ENCODE data around the gene TCEA3.
"Not testable (repeated sequence)": the region's sequence is repeated elsewhere in the genome, so short reads cannot be mapped to it uniquely, and the experiment has no call there.

TCEA3 gene

GRCh38 chr1:23392125-23392855 lies 32.3 kb downstream of the TCEA3 start:
- no peak for DNase-seq (ENCODE audit: low read depth)

GRCh38 chr1:23389837-23390321 lies 34.7 kb downstream of the TCEA3 start:
- no peak for DNase-seq (ENCODE audit: low read depth)

- DNase-seq (ENCODE audit: low read depth): no peak
Observed at GRCh38 chr1:23387494-23387893, 37.1 kb downstream of the TCEA3 start.

DNA sequence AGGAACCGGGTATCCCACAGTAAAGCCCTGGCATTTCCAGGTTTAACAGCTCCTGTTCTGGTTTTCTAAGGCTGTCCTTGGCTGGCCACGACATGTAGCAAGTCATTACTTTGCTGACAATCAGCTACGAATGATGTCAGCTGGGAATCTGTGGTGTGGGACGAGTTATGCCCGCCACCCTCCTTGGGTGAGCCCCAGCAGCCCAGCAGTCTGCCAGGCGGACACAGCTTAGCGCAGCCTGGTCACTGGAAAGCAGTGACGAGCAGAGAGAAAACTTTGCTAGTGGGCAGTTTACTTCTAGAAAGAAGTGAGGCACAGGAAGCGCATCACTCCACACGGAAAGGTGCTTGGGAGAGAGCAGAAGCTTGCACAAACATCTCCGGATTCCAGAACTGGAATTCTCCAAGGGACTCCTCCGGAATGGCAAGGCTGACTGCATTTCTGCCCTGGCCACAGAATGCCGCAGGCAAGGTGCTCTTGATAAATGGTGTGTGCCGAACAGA lies 39.4 kb downstream of the TCEA3 start:
- no peak for DNase-seq (ENCODE audit: low read depth)

- peak; percentile 39 for DNase-seq (ENCODE audit: low read depth)
Observed at GRCh38 chr1:23384312-23385058, 40.1 kb downstream of the TCEA3 start.

GRCh38 chr1:23383577-23384311 lies 40.8 kb downstream of the TCEA3 start:
- no peak for DNase-seq (ENCODE audit: low read depth)

- DNase-seq (ENCODE audit: low read depth): no peak
Observed at GRCh38 chr1:23381233-23381885, 43.2 kb downstream of the TCEA3 start.

GRCh38 chr1:23380719-23381118 lies 43.8 kb downstream of the TCEA3 start:
- no peak for DNase-seq (ENCODE audit: low read depth)

- not testable (repeated sequence) for DNase-seq (ENCODE audit: low read depth)
Observed at GRCh38 chr1:23380236-23380635, 44.3 kb downstream of the TCEA3 start.

DNA sequence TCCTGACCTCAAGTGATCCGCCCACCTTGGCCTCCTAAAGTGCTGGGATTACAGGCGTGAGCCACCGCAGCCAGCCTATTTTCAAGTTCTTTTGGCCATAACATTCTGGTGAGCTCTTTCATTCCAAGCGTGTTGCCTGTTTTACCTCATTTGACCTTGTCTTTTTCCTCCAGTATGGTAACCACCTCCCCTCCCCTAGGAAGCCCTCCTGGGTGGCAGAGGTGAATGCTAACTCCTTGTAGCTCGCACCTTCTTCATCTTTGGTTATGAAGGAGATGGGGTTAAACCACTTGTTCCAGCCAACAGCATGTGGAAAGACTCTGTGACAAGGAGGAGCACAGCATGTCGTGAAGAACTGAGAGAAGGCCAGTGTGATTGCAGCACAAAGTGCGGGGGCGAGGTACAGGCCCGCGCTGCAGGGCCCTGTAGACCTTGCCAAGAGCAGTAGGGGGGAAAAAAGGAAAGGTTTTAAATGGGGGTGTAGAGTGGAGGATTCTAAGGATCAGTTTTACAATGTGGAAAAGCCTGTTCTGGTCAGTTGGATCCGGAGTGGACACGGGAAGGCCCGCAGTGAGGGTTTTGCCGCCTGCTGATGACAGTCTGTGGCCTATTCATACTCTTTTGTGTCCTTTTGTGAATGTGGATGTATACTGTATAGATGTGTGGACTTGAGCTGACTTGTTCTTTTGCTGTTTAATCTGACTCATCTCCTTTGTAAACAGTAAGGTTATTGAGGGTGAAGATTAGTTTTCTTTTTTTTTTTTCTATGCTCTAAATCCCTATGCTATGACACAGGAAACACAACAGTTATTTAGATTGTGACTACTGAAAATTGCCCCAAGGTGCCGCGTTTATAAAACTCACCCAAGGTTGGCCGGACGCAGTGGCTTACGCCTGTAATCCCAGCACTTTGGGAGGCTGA lies 47.4 kb downstream of the TCEA3 start:
- peak; percentile 70 for DNase-seq (ENCODE audit: low read depth)

DNA sequence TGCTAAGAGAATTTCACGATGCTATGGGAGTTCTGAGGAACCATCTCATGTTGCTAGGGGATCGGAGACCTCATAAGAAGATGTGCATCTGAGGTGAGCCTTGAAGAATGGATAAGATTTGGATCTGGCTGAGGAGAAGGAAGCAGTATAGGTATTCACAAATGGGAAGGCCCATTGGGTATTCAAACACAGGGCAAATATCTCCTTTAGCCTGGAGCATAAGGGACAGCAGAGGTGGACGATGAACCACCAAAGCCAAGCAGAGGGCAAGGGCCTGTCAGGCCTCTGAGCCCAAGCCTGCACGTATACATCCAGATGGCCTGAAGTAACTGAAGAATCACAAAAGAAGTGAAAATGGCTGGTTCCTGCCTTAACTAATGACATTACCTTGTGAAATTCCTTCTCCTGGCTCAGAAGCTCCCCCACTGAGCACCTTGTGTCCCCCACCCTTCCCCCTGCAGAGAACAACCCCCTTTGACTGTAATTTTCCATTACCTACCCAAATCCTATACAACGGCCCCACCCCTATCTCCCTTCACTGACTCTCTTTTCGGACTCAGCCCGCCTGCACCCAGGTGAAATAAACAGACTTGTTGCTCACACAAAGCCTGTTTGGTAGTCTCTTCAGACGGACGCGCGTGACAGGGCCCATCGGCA lies 50.3 kb downstream of the TCEA3 start:
- not testable (repeated sequence) for DNase-seq (ENCODE audit: low read depth)

- no peak for DNase-seq (ENCODE audit: low read depth)
Observed at GRCh38 chr1:23371987-23372880, 52.3 kb downstream of the TCEA3 start.

DNA sequence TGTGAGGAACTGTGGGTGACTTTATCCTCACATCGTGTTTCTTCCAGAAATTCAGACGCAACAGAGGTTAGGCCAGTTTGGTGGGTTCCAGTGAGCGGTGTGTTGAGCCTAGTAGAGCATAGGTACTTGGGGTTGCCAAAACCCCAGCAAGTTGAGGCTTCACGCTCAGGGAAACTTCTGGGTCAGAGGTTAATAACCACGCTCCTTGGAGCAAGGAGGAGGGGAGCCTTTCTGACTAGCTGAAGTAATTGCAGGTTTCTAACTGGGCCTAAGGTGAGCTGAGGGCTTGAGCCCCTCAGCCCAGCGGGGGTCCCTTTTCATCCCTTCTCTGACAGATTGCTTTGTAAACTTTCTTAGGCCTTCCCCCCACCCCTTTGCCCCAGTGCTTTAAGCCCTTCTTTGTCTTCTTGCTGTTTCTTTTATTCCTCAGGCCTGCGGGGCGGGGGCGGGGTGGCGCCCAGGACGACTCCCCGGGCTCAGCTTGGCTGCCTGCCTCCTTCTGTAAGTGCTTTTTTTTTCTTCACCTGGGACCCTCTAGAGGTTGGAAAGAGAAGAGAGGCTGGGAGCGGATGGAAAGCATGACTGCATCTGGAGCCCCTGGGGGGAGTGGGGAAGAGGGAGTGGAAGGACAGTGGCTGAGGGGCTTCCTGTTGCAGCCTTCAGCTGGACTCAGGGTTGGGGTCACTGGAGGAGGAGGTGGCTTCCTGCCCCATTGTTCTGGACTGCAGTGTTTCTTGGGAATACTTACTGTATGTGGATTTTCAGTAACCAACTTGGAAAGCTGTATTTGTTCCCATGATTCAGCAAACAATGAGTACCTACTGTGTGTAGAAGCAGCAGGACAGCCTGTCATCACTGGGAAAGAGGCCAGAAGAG lies 53.6 kb downstream of the TCEA3 start:
- peak; percentile 46 for DNase-seq (ENCODE audit: low read depth)

GRCh38 chr1:23370330-23370708 lies 54.2 kb downstream of the TCEA3 start:
- no peak for DNase-seq (ENCODE audit: low read depth)

GRCh38 chr1:23369335-23370013 lies 55.1 kb downstream of the TCEA3 start, which contains the start of gene ZNF436:
TSS of gene ZNF436 (minus strand) at chr1:23369836. CDS start at chr1:23368005, 1,831 bp downstream.
- peak; percentile 77 for DNase-seq (ENCODE audit: low read depth)

DNA sequence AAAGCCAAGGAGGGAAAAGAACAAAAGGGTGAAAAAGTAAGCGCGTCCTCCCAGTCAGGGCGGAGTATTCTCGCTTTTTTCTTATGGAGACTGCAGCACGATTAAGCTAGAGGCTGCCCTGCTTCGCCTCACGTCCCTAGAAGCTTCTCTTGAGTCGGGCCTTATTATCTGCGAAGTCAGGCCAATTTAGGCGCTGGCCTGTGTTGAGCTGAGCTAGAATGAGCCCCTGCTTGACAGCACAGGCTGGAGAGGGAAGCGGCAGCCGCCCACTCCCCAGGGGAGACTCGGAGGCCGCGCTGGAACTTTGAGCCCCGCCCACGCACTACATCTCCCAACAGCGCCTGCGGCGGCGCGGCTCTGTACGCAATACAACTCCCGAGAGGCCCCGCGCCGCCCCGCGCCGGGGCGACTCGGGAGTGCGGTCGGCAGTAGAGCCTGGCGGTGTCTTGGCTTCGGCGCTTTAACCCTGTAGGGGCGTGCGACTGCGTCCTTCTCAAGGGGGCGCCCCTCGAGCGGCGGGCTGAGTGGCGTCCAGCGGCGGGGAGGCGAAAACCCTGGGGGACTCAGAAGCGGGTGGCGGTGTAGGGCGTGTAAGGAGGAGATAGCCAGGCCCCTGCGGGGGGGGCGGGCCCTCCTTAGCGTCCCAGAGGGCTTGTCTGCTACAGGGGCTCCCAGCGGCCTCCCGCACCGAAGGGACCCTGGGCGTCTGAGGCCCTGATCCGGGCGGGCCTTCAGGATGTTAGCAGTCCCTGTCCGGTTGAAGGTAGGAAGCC lies 55.8 kb downstream of the TCEA3 start:
- DNase-seq (ENCODE audit: low read depth): peak; percentile 88

Data from fibroblast of gingiva (primary cell).